HepG2 (cell line): ENCODE results near the gene NABP2. TPM values are rescaled to one million over a fixed set of nuclear protein-coding genes. Genes with fewer than 3 reads are reported as not detected.
A peak's percentile ranks its signal among the peaks of the same experiment; 100 is the strongest.

ENCODE experiments used
- ATAC-seq: fragments of 200-7000 bp; cut with Tn5 transposase; 3 replicates; pipeline ENCODE4 v1.9.1; 2020; ENCODE audit warnings: mild to moderate bottlenecking, moderate library complexity
- BruUV-seq: library from RNA; stranded (reverse); fragments of 400-500 nt; replicated peaks from 2 replicates; lab custom pipeline; 2021; lab: Mats Ljungman, UMichigan
- CTCF ChIA-PET: fragments of 300-600 bp; formaldehyde crosslinking; extraction: SDS; loops from one replicate; lab custom pipeline; 2021; ENCODE audit warnings: low total read pairs, inconsistent platforms, low intra/inter-chr PET ratio; lab: Yijun Ruan, JAX
- POLR2A ChIA-PET: fragments of 350-600 bp; sonication (Branson Sonifier 250); formaldehyde crosslinking; loops from one replicate; lab custom pipeline; 2020; ENCODE audit warnings: antibody characterized with exemption, inconsistent platforms; lab: Yijun Ruan, JAX
- DNase-seq: peaks from one replicate; pipeline ENCODE4 v3.0.0-alpha.2; 2015; ENCODE audit warnings: low spot score
- FAIRE-seq: peaks from 3 replicates; lab custom pipeline; 2011; peaks lifted over from hg19 to GRCh38; lab: Jason Lieb, UNC
- H2AFZ ChIP-seq: one replicate; pipeline ENCODE4 v1.6.1; 2011; ENCODE audit warnings: low read length, inconsistent platforms
- H3K27ac ChIP-seq: fragments of 300-600 bp; 3 replicates; pipeline ENCODE4 v1.8.0; 2011; ENCODE audit warnings: mixed run types, mild to moderate bottlenecking, mixed read lengths, low read length, inconsistent platforms; ENCODE audit not compliant: insufficient read depth; ENCODE audit errors: extremely low read length
- H3K27me3 ChIP-seq, 2 experiments: fragments of 200-600 bp in 1 of 2; 2 replicates in 1 of 2; 3 replicates in 1 of 2; pipeline versions ENCODE4 v1.6.0 to v1.8.0; 2011; ENCODE audit warnings: low read length in 2 of 2, mild to moderate bottlenecking in 2 of 2, moderate library complexity in 2 of 2, inconsistent platforms in 1 of 2; ENCODE audit not compliant: insufficient read depth in 2 of 2, control insufficient read depth in 1 of 2
- H3K36me3 ChIP-seq, 2 experiments: fragments of 200-600 bp in 1 of 2; replicated peaks in 1 of 2; 2 replicates in 1 of 2; 3 replicates in 1 of 2; pipeline versions ENCODE4 v1.5.1 to v1.8.0; 2011; ENCODE audit warnings: low read length in 2 of 2, inconsistent platforms in 1 of 2; ENCODE audit not compliant: insufficient read depth in 2 of 2, control insufficient read depth in 1 of 2
- H3K4me1 ChIP-seq: 2 replicates; pipeline ENCODE4 v1.5.1; 2012; ENCODE audit warnings: low read length, inconsistent platforms; ENCODE audit not compliant: insufficient read depth
- H3K4me2 ChIP-seq: 2 replicates; pipeline ENCODE4 v1.6.0; 2011; ENCODE audit warnings: low read depth, low read length, inconsistent platforms
- H3K4me3 ChIP-seq, 3 experiments: fragments of 200-600 bp in 1 of 3; sonication (generic), shearing (Covaris generic) in 1 of 3; replicated peaks in 1 of 3; 2 replicates each; pipeline ENCODE4 v1.5.1; 2011 to 2016; ENCODE audit warnings: low read length in 3 of 3, inconsistent platforms in 2 of 3, low read depth in 2 of 3, mild to moderate bottlenecking in 2 of 3, control low read depth in 1 of 3, mixed read lengths in 1 of 3; ENCODE audit not compliant: insufficient read depth in 1 of 3
- H3K79me2 ChIP-seq: one replicate; pipeline ENCODE4 v1.6.1; 2011; ENCODE audit warnings: low read length, inconsistent platforms; ENCODE audit not compliant: insufficient read depth
- H3K9ac ChIP-seq: 2 replicates; pipeline ENCODE4 v1.6.0; 2011; ENCODE audit warnings: mild to moderate bottlenecking, low read depth, low read length, inconsistent platforms; ENCODE audit not compliant: insufficient read depth
- H3K9me3 ChIP-seq: 2 replicates; pipeline ENCODE4 v1.5.1; 2012; ENCODE audit warnings: mild to moderate bottlenecking, low read length
- H4K20me1 ChIP-seq: 2 replicates; pipeline ENCODE4 v1.6.0; 2011; ENCODE audit warnings: inconsistent platforms, mild to moderate bottlenecking, low read length, moderate library complexity; ENCODE audit not compliant: insufficient read depth
- HNF1B ChIP-seq: sonication (generic); formaldehyde crosslinking; IDR thresholded peaks from 2 replicates; pipeline ENCODE4 v1.5.1; 2020; ENCODE audit warnings: mild to moderate bottlenecking, moderate library complexity, missing genetic modification reagents
- POLR2A ChIP-seq, 2 experiments: IDR thresholded peaks; 2 replicates each; pipeline ENCODE4 v1.6.1; 2011; ENCODE audit warnings: low read depth in 2 of 2, low read length in 2 of 2, mild to moderate bottlenecking in 1 of 2, moderate library complexity in 1 of 2; ENCODE audit not compliant: insufficient read depth in 1 of 2
- ZFP62 ChIP-seq: sonication (generic); formaldehyde crosslinking; IDR thresholded peaks from 2 replicates; pipeline ENCODE4 v1.4.0; 2020; ENCODE audit warnings: missing genetic modification reagents
- ZNF101 ChIP-seq: sonication (generic); formaldehyde crosslinking; IDR thresholded peaks from 2 replicates; pipeline ENCODE4 v1.4.0; 2020; ENCODE audit warnings: mild to moderate bottlenecking, low read depth, missing genetic modification reagents, borderline replicate concordance
- WGBS: methylation state at CpG from one replicate; pipeline ENCODE4 v1.1.6; 2017; ENCODE audit warnings: low lambda C conversion rate; 5-methylcytosine and 5-hydroxymethylcytosine counted together
- in situ Hi-C: cut with HindIII; loops from 2 replicates; pipeline ENCODE4 v1.10.0; 2017; ENCODE audit warnings: low pct_unique_long_range_greater_than_20kb; ENCODE audit not compliant: extremely low pct_ligation_motif_present
- intact Hi-C: fragments of 100-400 bp; cut with micrococcal nuclease; formaldehyde crosslinking; loops from one replicate; pipeline ENCODE4 v1.10.0; 2022; ENCODE audit not compliant: unreplicated experiment
- polyA plus RNA-seq, 8 experiments: library from polyadenylated mRNA; depleted of rRNA in 3 of 8; stranded (reverse) in 7 of 8; unstranded in 1 of 8; fragments of >200 nt; fragmentation: Illumina TruSeq in 4 of 8; extraction: Trizol in 4 of 8; gene quantifications; 2 replicates each; pipeline versions ENCODE4 v1.2.1 to v1.2.3, GENCODE V29; 2011 to 2016; ENCODE audit warnings: low read depth in 4 of 8, missing spikeins in 1 of 8, mixed read lengths in 1 of 8; ENCODE audit not compliant: insufficient read depth in 1 of 8
- total RNA-seq, 5 experiments: library from RNA; depleted of rRNA; stranded (reverse); fragments of >200 nt; fragmentation: Illumina TruSeq; extraction: Trizol; gene quantifications; 2 replicates each; pipeline ENCODE4 v1.2.3, GENCODE V29; 2016; ENCODE audit warnings: low read depth in 1 of 5

Gene NABP2
- total and polyA plus RNA-seq, 2 of the 13 experiments (the other 11 are each of a cell fraction or from before 2014, with no cell fraction given) = 33.2 to 35.5 TPM

DNA sequence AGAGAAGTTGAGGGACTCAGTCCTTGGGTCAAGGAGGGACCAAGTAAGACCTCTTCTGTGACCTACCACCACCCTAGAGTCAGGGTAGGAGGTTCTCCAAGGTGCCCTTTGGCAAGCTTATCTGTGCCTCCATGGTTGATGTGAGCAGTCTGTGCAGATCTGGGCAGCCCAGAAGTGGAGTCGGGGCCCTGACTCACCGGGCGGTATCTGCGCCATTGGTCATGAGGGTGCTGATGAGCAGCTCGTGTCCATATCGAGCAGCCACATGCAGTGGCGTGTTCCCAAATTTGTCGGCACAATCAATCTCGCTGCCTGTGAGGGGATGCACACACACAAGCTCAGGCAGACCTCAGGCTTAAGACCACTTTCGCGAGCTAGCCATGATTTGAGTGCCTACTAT is 28.9 kb downstream of the NABP2 start:
- peaks cover 17% of the 10 kb centered on the region for H3K4me1 ChIP-seq
- no peaks in the 10 kb centered on the region for H4K20me1 ChIP-seq
- no peak overlapping the region for H3K9ac ChIP-seq
- TF ChIP-seq POLR2A (IDR thresholded peaks at IDR 0.05; ENCODE audit: insufficient read depth in 1 of 2, low read depth in 2 of 2, low read length in 2 of 2) (peak in 1 of 2 experiments; percentile 24; a peak in 1 of 4 replicates), ZFP62 (CRISPR knock-in tag) (no peak)
- H3K36me3 ChIP-seq = peaks cover 29 to 50% of the 10 kb centered on the region in 2 experiments
- H3K9me3 ChIP-seq = no peaks in the 10 kb centered on the region
- no peak for DNase-seq
- H3K4me3 ChIP-seq = no peak overlapping the region
- ChIA-PET POLR2A (interaction anchor here (1.4 kb wide), 1 partner anchor 22 kb away, joined by 4 read pairs; no protein-coding TSS in a partner anchor), CTCF (no interaction called here)
- peaks cover 10% of the 10 kb centered on the region for H3K79me2 ChIP-seq
- no peak overlapping the region for H2AFZ ChIP-seq
- WGBS = 100% methylated on average over 2 of the region's 11 CpGs
- no peak for ATAC-seq
- H3K27me3 ChIP-seq = no peaks in the 10 kb centered on the region
- no peak overlapping the region for H3K27ac ChIP-seq
- intact Hi-C loops (no loop called here), in situ Hi-C loops (no loop called here)
- no peak for FAIRE-seq
- no TSS peak for BruUV-seq
- no peak overlapping the region for H3K4me2 ChIP-seq

GRCh38 chr12:56255671-56256070 is 31.5 kb downstream of the NABP2 start:
- TSS peak; percentile 45 for BruUV-seq
- H3K79me2 ChIP-seq = peaks cover 10% of the 10 kb centered on the region
- no peak overlapping the region for H3K27ac ChIP-seq
- H2AFZ ChIP-seq = no peak overlapping the region
- intact Hi-C loops = loop anchor here (5.0 kb wide), 1 partner anchor 33 kb away; the partner anchor contains the start of genes NABP2 and RNF41
- in situ Hi-C loops = loop anchor here (5.0 kb wide), 2 partner anchors 33 to 63 kb away; partner anchors contain the start of genes NABP2 and RNF41
- no peaks in the 10 kb centered on the region for H3K9me3 ChIP-seq
- no peak for FAIRE-seq
- no peaks in the 10 kb centered on the region for H4K20me1 ChIP-seq
- TF ChIP-seq HNF1B (CRISPR knock-in tag) (no peak), ZNF101 (no peak)
- TF ChIP-seq, all 625 proteins: peak for 0
- Histone ChIP-seq H3K4me1 (peaks cover 21% of the 10 kb centered on the region), H3K4me2 (no peak overlapping the region), H3K27me3 (no peaks in the 10 kb centered on the region), H3K9ac (no peak overlapping the region), H3K4me3 (no peak overlapping the region), H3K36me3 (peaks cover 20 to 40% of the 10 kb centered on the region in 2 experiments)
- DNase-seq = no peak
- CTCF ChIA-PET = no interaction called here
- no peak for ATAC-seq
- POLR2A ChIA-PET = interaction anchor here (0.7 to 3.5 kb wide), 3 partner anchors 11 to 24 kb away, joined by 3 to 24 read pairs (median 8); partner anchors contain the start of gene COQ10A
- WGBS = 96% methylated on average over 7 of the region's 7 CpGs
